Effector memory CD4-positive, alpha-beta T cell (primary cell): Measurements from ENCODE around the gene CES2.

Experiments
- DNase-seq, 3 donors: peaks; one replicate each; pipeline ENCODE4 v3.0.0-alpha.2; 2020
- H3K27ac ChIP-seq: 2 replicates; pipeline ENCODE4 v1.7.0; 2013; ENCODE audit warnings: mild to moderate bottlenecking, low read length, moderate library complexity; ENCODE audit not compliant: insufficient read depth, poor library complexity, severe bottlenecking
- H3K27me3 ChIP-seq: replicated peaks from 2 replicates; pipeline ENCODE4 v1.7.0; 2013; ENCODE audit warnings: mild to moderate bottlenecking, low read length; ENCODE audit not compliant: insufficient read depth, control insufficient read depth, poor library complexity, severe bottlenecking
- H3K36me3 ChIP-seq: 2 replicates; pipeline ENCODE4 v1.7.0; 2013; ENCODE audit warnings: mild to moderate bottlenecking, low read length, moderate library complexity; ENCODE audit not compliant: control insufficient read depth, insufficient read depth
- H3K4me1 ChIP-seq: 2 replicates; pipeline ENCODE4 v1.7.0; 2013; ENCODE audit warnings: low read length, mild to moderate bottlenecking; ENCODE audit not compliant: control insufficient read depth, insufficient read depth, poor library complexity, severe bottlenecking
- H3K4me3 ChIP-seq: 2 replicates; pipeline ENCODE4 v1.7.0; 2013; ENCODE audit warnings: low read length, low read depth, mild to moderate bottlenecking; ENCODE audit not compliant: insufficient read depth, poor library complexity, severe bottlenecking
- H3K9me3 ChIP-seq: 2 replicates; pipeline ENCODE4 v1.7.0; 2013; ENCODE audit warnings: mild to moderate bottlenecking, low read length, moderate library complexity; ENCODE audit not compliant: control insufficient read depth
- total RNA-seq, 3 donors: gene quantifications; one replicate each; lab custom pipeline; 2026; lab: John Stamatoyannopoulos, UW

CES2 gene
- 25.6 to 31.4 (median 29.0) reads per million in 3 donors for total RNA-seq

- Histone ChIP-seq H3K4me3 (peak within 1 kb of the TSS; percentile 97), H3K27me3 (no peaks in the 10 kb centered on the region), H3K4me1 (peaks cover 21% of the 10 kb centered on the region), H3K9me3 (no peaks in the 10 kb centered on the region), H3K27ac (peak within 1 kb of the TSS; percentile 92), H3K36me3 (peaks cover 24% of the 10 kb centered on the region)
- DNase-seq, result no peak
Measured at GRCh38 chr16:66935314-66936011, at the start of gene CES2. TSS of gene CES2 (plus strand) at chr16:66935516. CDS start at chr16:66935636, 120 bp downstream.

GRCh38 chr16:66886321-66886720, 49.0 kb upstream of the CES2 start:
- Histone ChIP-seq H3K4me3 (no peak overlapping the region), H3K4me1 (no peaks in the 10 kb centered on the region), H3K36me3 (peaks cover 21% of the 10 kb centered on the region), H3K27me3 (no peaks in the 10 kb centered on the region), H3K27ac (no peak overlapping the region), H3K9me3 (no peaks in the 10 kb centered on the region)
- DNase-seq, result no peak

GRCh38 chr16:66886914-66887313, 48.4 kb upstream of the CES2 start:
- Histone ChIP-seq H3K27me3 (no peaks in the 10 kb centered on the region), H3K9me3 (no peaks in the 10 kb centered on the region), H3K36me3 (peaks cover 21% of the 10 kb centered on the region), H3K4me1 (no peaks in the 10 kb centered on the region), H3K27ac (no peak overlapping the region), H3K4me3 (no peak overlapping the region)
- no peak for DNase-seq

GRCh38 chr16:66888647-66889615, 46.4 kb upstream of the CES2 start:
- Histone ChIP-seq H3K9me3 (no peaks in the 10 kb centered on the region), H3K27ac (no peak overlapping the region), H3K4me1 (no peaks in the 10 kb centered on the region), H3K36me3 (peaks cover 21% of the 10 kb centered on the region), H3K4me3 (no peak overlapping the region), H3K27me3 (no peaks in the 10 kb centered on the region)
- no peak for DNase-seq

GRCh38 chr16:66889622-66890021, 45.7 kb upstream of the CES2 start:
- Histone ChIP-seq H3K27ac (no peak overlapping the region), H3K36me3 (peaks cover 17% of the 10 kb centered on the region), H3K9me3 (no peaks in the 10 kb centered on the region), H3K4me1 (no peaks in the 10 kb centered on the region), H3K27me3 (no peaks in the 10 kb centered on the region), H3K4me3 (no peak overlapping the region)
- DNase-seq, result no peak

- Histone ChIP-seq H3K9me3 (no peaks in the 10 kb centered on the region), H3K4me1 (no peaks in the 10 kb centered on the region), H3K4me3 (no peak overlapping the region), H3K27me3 (no peaks in the 10 kb centered on the region), H3K36me3 (peaks cover 5% of the 10 kb centered on the region), H3K27ac (no peak overlapping the region)
- no peak for DNase-seq
Measured at GRCh38 chr16:66890799-66891198, 44.5 kb upstream of the CES2 start.

- H3K27me3 ChIP-seq, result no peaks in the 10 kb centered on the region
- H3K36me3 ChIP-seq, result peaks cover 2% of the 10 kb centered on the region
- no peaks in the 10 kb centered on the region for H3K9me3 ChIP-seq
- H3K4me3 ChIP-seq, result no peak overlapping the region
- no peaks in the 10 kb centered on the region for H3K4me1 ChIP-seq
- H3K27ac ChIP-seq, result no peak overlapping the region
- no peak for DNase-seq
Measured at GRCh38 chr16:66891360-66891759, 44.0 kb upstream of the CES2 start.

- Histone ChIP-seq H3K9me3 (no peaks in the 10 kb centered on the region), H3K36me3 (peaks cover 2% of the 10 kb centered on the region), H3K4me3 (no peak overlapping the region), H3K27ac (no peak overlapping the region), H3K27me3 (no peaks in the 10 kb centered on the region), H3K4me1 (no peaks in the 10 kb centered on the region)
- DNase-seq, result no peak
Measured at GRCh38 chr16:66891797-66892196, 43.5 kb upstream of the CES2 start.

GRCh38 chr16:66894055-66894454, 41.3 kb upstream of the CES2 start:
- Histone ChIP-seq H3K27ac (no peak overlapping the region), H3K27me3 (no peaks in the 10 kb centered on the region)

More at GRCh38 chr16:66894055-66894454, 41.3 kb upstream of the CES2 start:
- Histone ChIP-seq H3K9me3 (no peaks in the 10 kb centered on the region), H3K4me3 (no peak overlapping the region), H3K4me1 (no peaks in the 10 kb centered on the region), H3K36me3 (peaks cover 2% of the 10 kb centered on the region)
- no peak for DNase-seq
